OCI-LY3 (cell line): ENCODE results near the gene SLC6A13.

Source experiments
- EZH2phosphoT487 ChIP-seq: fragments of 200-600 bp; shearing (Covaris generic); IDR thresholded peaks from 2 replicates; pipeline ENCODE4 v1.6.1; 2018; ENCODE audit warnings: antibody characterized with exemption, mixed run types, low read depth
- TF ChIP-seq, protein P1 (sequence below): fragments of 200-600, 300-600 bp; sonication (generic); IDR thresholded peaks from 2 replicates; pipeline ENCODE4 v1.5.1; 2014; ENCODE audit warnings: antibody characterized with exemption, low read length, low read depth

- TF ChIP-seq, protein P1, sequence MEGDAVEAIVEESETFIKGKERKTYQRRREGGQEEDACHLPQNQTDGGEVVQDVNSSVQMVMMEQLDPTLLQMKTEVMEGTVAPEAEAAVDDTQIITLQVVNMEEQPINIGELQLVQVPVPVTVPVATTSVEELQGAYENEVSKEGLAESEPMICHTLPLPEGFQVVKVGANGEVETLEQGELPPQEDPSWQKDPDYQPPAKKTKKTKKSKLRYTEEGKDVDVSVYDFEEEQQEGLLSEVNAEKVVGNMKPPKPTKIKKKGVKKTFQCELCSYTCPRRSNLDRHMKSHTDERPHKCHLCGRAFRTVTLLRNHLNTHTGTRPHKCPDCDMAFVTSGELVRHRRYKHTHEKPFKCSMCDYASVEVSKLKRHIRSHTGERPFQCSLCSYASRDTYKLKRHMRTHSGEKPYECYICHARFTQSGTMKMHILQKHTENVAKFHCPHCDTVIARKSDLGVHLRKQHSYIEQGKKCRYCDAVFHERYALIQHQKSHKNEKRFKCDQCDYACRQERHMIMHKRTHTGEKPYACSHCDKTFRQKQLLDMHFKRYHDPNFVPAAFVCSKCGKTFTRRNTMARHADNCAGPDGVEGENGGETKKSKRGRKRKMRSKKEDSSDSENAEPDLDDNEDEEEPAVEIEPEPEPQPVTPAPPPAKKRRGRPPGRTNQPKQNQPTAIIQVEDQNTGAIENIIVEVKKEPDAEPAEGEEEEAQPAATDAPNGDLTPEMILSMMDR: no peak
- no peak for TF ChIP-seq EZH2phosphoT487
Observed at GRCh38 chr12:215116-215515, 47.5 kb downstream of the SLC6A13 start.
